GM18873 (cell line): ENCODE results near the gene IGFL2.
"Not testable (repeated sequence)": the region's sequence is repeated elsewhere in the genome, so short reads cannot be mapped to it uniquely, and the experiment has no call there.

Experiments
- ATAC-seq: cut with Tn5 transposase; IDR thresholded peaks from one replicate; pipeline ENCODE4 v1.9.1; 2021; ENCODE audit warnings: mild to moderate bottlenecking, moderate library complexity, moderate number of reproducible peaks; ENCODE audit not compliant: unreplicated experiment, low FRiP score

Gene IGFL2

GRCh38 chr19:46205183-46205984 is 57.3 kb downstream of the IGFL2 start:
- ATAC-seq, result no peak

GRCh38 chr19:46206176-46206575 is 58.1 kb downstream of the IGFL2 start:
- no peak for ATAC-seq

- no peak for ATAC-seq
Observed at GRCh38 chr19:46206682-46207081, 58.6 kb downstream of the IGFL2 start.

GRCh38 chr19:46207858-46208257 is 59.8 kb downstream of the IGFL2 start:
- ATAC-seq, result not testable (repeated sequence)

- no peak for ATAC-seq
Observed at GRCh38 chr19:46209051-46209450, 61.0 kb downstream of the IGFL2 start.

GRCh38 chr19:46209472-46209871 is 61.4 kb downstream of the IGFL2 start:
- no peak for ATAC-seq

GRCh38 chr19:46210669-46211068 is 62.6 kb downstream of the IGFL2 start:
- no peak for ATAC-seq
